KMS-11 (cell line): ENCODE results near the gene C13orf46.

Source experiments
- H2AFZ ChIP-seq: fragments of 200-600 bp; sonication (generic); 2 replicates; pipeline ENCODE4 v1.6.1; 2016; ENCODE audit warnings: antibody characterized with exemption, mixed run types, low read depth
- H3K27ac ChIP-seq: fragments of 200-600 bp; sonication (generic); 2 replicates; pipeline ENCODE4 v1.6.1; 2016; ENCODE audit warnings: mild to moderate bottlenecking, mixed run types
- H3K27me3 ChIP-seq: fragments of 200-600 bp; sonication (generic); 2 replicates; pipeline ENCODE4 v1.6.1; 2017; ENCODE audit warnings: mild to moderate bottlenecking, low read depth, mixed run types, moderate library complexity; ENCODE audit not compliant: insufficient read depth
- H3K36me3 ChIP-seq: fragments of 200-600 bp; sonication (generic); 2 replicates; pipeline ENCODE4 v1.6.1; 2017; ENCODE audit warnings: mild to moderate bottlenecking, mixed run types; ENCODE audit not compliant: insufficient read depth
- H3K4me1 ChIP-seq: fragments of 200-600 bp; sonication (generic); 2 replicates; pipeline ENCODE4 v1.6.1; 2016; ENCODE audit warnings: mild to moderate bottlenecking, low read depth, mixed run types; ENCODE audit not compliant: poor library complexity, severe bottlenecking
- H3K4me2 ChIP-seq: fragments of 200-600 bp; sonication (generic); 2 replicates; pipeline ENCODE4 v1.7.0; 2016; ENCODE audit warnings: mild to moderate bottlenecking, mixed run types
- H3K4me3 ChIP-seq: fragments of 200-600 bp; sonication (generic); IDR thresholded peaks from 2 replicates; pipeline ENCODE4 v1.6.1; 2017; ENCODE audit warnings: low read depth, low read length, mixed read lengths; ENCODE audit not compliant: insufficient read depth
- H3K79me2 ChIP-seq: fragments of 200-600 bp; sonication (generic); 2 replicates; pipeline ENCODE4 v1.6.1; 2016; ENCODE audit warnings: low read depth, mixed run types; ENCODE audit not compliant: insufficient read depth
- H3K9ac ChIP-seq: fragments of 200-600 bp; sonication (generic); 2 replicates; pipeline ENCODE4 v1.6.1; 2016; ENCODE audit warnings: mild to moderate bottlenecking, mixed run types
- H4K20me1 ChIP-seq: fragments of 200-600 bp; sonication (generic); 2 replicates; pipeline ENCODE4 v1.6.1; 2016; ENCODE audit warnings: mild to moderate bottlenecking, mixed run types; ENCODE audit not compliant: insufficient read depth
- TF ChIP-seq, protein P1 (sequence below): fragments of 200-600 bp; sonication (generic); conservative IDR thresholded peaks from 2 replicates; pipeline ENCODE4 v1.6.1; 2017; ENCODE audit warnings: low read depth, mild to moderate bottlenecking, antibody characterized with exemption, low read length, moderate library complexity, mixed read lengths

The C13orf46 gene

DNA sequence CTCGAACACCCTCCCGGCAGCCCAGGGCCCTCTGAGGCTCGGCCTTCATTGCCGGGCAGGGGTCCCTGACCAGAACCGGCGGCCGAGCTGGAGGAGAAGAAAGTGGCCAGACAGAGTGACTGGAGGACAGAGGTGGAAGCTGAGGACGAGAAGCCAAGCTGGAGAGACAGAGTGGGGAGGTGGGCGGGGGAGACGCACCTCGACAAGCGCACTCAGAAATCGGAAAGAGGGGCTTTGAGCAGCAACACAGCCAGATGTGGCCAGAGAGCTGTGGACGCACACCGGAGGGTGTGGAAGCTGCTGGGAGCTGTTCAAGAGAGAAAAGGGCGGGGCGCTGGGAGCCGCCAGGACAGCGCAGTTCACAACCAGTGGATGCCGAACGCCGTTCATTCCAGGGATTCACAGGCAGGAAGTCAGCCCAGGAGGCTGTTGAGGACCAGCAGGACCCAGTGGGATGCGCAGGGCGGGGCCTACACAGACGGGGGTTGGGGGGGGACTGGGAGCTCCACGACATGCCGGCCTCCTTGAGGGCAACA lies 28.2 kb upstream of the C13orf46 start:
- H3K4me1 ChIP-seq: no peaks in the 10 kb centered on the region
- no peak overlapping the region for H3K4me3 ChIP-seq
- H4K20me1 ChIP-seq: no peaks in the 10 kb centered on the region
- no peaks in the 10 kb centered on the region for H3K36me3 ChIP-seq
- H3K27ac ChIP-seq: no peak overlapping the region
- H3K9ac ChIP-seq: no peak overlapping the region
- no peaks in the 10 kb centered on the region for H3K27me3 ChIP-seq
- TF ChIP-seq, protein P1, sequence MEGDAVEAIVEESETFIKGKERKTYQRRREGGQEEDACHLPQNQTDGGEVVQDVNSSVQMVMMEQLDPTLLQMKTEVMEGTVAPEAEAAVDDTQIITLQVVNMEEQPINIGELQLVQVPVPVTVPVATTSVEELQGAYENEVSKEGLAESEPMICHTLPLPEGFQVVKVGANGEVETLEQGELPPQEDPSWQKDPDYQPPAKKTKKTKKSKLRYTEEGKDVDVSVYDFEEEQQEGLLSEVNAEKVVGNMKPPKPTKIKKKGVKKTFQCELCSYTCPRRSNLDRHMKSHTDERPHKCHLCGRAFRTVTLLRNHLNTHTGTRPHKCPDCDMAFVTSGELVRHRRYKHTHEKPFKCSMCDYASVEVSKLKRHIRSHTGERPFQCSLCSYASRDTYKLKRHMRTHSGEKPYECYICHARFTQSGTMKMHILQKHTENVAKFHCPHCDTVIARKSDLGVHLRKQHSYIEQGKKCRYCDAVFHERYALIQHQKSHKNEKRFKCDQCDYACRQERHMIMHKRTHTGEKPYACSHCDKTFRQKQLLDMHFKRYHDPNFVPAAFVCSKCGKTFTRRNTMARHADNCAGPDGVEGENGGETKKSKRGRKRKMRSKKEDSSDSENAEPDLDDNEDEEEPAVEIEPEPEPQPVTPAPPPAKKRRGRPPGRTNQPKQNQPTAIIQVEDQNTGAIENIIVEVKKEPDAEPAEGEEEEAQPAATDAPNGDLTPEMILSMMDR: no peak
- no peaks in the 10 kb centered on the region for H3K79me2 ChIP-seq
- H2AFZ ChIP-seq: no peak overlapping the region
- H3K4me2 ChIP-seq: no peak overlapping the region

DNA sequence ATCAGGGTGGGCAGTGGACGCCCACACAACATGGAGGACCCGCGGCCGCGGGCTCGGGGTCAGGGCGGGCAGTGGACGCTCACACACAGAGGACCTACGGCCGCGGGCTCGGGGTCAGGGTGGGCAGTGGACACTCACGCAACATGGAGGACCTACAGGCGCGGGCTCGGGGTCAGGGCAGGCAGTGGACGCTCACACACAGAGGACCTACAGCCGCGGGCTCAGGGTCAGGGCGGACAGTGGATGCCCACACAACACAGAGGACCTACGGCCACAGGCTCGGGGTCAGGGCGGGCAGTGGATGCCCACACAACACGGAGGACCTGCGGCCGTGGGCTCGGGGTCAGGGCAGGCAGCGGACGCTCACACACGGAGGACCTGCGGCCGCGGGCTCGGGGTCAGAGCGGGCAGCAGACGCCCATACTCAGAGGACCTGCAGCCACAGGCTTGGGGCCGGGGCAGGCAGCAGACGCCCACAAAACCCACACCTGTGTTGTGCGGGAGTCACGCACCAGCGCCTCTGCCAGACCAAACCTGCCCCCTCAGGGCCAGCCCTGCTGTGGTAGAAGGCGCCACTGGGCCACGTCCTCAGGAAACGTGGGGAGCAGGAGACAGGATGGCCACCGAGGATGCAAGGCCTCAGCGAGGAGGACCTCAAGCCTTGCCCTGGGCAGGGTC lies 27.6 kb upstream of the C13orf46 start:
- Histone ChIP-seq H3K9ac (no peak overlapping the region), H4K20me1 (no peaks in the 10 kb centered on the region), H2AFZ (no peak overlapping the region), H3K4me3 (no peak overlapping the region), H3K36me3 (no peaks in the 10 kb centered on the region), H3K27ac (no peak overlapping the region), H3K4me1 (no peaks in the 10 kb centered on the region), H3K79me2 (no peaks in the 10 kb centered on the region), H3K27me3 (no peaks in the 10 kb centered on the region), H3K4me2 (no peak overlapping the region)
- TF ChIP-seq, protein P1: no peak

DNA sequence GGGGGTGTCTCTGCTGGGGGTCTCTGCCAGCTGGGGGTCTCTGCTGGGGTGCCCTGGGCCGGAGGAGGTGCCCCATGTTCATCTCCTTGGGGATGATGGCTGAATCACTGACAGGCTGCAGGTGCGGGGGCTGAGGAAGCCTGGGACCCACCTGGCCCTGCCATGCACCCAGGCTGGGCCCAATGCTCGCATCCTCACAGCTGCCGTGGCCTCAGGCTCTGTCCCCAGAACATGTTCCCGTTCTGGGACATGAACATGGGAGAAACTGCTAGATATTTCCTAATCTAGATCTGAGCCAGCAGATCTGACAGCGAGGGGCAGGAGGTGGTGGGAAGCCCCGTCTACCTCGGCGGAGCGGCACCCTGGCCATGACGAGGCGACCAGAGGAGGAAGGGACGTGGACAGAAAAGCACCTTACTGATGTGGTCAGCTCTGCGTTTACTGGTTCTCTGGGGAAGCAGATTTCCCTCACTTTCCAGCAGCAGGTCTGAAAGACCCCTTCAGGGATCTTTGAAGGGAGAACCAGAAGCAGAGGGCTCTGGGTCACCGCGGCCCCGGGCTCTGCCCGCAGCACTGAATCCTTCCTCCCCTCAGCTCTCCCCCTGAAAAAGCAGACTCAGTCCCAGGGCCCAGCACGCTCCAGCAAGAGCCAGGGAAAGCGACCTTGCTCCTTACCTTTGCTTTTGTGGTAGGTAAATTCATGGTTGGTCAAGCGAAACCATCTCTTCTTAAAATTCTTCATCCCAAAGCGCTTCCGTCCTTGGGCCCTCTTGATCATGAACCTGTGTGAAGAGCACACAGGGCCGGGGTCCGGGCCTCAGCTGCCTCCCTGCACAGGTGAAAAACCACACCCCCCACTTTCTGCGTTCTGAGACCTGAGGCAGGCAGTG lies 26.5 kb upstream of the C13orf46 start:
- Histone ChIP-seq H3K36me3 (no peaks in the 10 kb centered on the region), H4K20me1 (no peaks in the 10 kb centered on the region), H3K4me1 (no peaks in the 10 kb centered on the region), H3K4me3 (no peak overlapping the region), H3K27me3 (no peaks in the 10 kb centered on the region), H2AFZ (no peak overlapping the region), H3K4me2 (no peak overlapping the region), H3K9ac (no peak overlapping the region), H3K79me2 (no peaks in the 10 kb centered on the region), H3K27ac (no peak overlapping the region)
- TF ChIP-seq, protein P1: no peak

DNA sequence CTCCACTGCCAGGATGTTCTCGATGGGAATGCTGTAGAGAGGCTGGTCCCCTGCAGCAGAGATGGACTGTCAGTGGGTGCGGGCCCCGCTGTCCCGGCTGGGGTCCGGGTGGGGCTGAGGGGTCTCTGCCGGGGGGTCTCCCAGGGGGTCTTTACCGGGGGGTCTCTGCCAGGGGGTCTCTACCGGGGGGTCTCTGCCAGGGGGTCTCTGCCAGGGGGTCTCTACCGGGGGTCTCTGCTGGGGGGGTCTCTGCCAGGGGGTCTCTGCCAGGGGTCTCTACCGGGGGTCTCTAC lies 25.7 kb upstream of the C13orf46 start:
- Histone ChIP-seq H3K4me3 (no peak overlapping the region), H3K27ac (no peak overlapping the region), H3K4me2 (no peak overlapping the region), H3K79me2 (no peaks in the 10 kb centered on the region), H3K9ac (no peak overlapping the region), H4K20me1 (no peaks in the 10 kb centered on the region), H2AFZ (no peak overlapping the region), H3K36me3 (no peaks in the 10 kb centered on the region), H3K27me3 (no peaks in the 10 kb centered on the region), H3K4me1 (no peaks in the 10 kb centered on the region)
- TF ChIP-seq, protein P1: no peak
